GM10847 (cell line): ENCODE measurements around the gene KLK15.

Experiments
- POLR2A ChIP-seq: IDR thresholded peaks from 2 replicates; pipeline ENCODE4 v1.6.1; 2011; ENCODE audit not compliant: insufficient read length; ENCODE audit errors: extremely low read depth

Gene KLK15

GRCh38 chr19:50778906-50779430 lies 54.4 kb downstream of the KLK15 start:
- TF ChIP-seq POLR2A = no peak

GRCh38 chr19:50777830-50778303 lies 55.5 kb downstream of the KLK15 start:
- no peak for TF ChIP-seq POLR2A

DNA sequence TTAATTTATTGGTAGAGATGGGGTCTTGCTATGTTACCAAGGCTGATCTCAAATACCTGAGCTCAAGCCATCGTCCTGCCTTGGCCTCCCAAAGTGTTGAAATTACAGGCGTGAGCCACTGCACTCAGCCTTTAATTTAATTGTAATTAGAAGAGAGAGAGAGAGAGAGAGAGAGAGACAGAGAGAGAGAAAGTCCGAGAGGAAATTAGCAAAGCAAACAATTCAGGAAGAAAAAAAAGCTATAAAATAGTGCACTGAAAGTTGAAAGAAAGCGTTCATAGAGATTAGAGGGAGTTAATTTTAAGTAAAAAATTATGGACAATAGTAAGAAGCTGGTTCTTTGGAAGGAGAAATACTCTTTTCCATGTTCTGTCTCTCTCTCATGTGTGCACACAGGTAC lies 56.1 kb downstream of the KLK15 start:
- no peak for TF ChIP-seq POLR2A

DNA sequence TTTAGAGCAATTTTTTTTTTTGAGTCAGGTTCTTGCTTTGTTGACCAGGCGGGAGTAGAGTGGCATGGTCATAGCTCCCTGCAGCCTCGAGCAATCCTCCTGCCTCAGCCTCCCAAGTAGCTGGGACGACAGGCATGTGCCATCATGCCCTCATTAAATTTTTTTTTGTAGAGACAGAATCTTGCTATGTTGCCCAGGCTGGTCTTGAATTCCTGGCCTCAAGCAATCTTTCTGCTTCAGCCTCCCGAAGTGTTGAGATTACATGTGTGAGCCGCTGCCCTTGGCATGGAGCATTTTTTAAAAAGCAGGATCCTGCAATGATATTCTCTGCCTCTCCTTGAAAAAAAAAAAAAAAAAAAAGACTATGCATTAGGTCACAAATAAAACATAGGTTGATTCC lies 57.2 kb downstream of the KLK15 start:
- no peak for TF ChIP-seq POLR2A
